ENCODE measurements around the gene OOEP. TPM values are rescaled to one million over a fixed set of nuclear protein-coding genes. Genes with fewer than 3 reads are reported as not detected.

OOEP gene
- polyA plus RNA-seq, 1 of the 3 experiments (the other 2 are of a cell fraction): not detected

DNA sequence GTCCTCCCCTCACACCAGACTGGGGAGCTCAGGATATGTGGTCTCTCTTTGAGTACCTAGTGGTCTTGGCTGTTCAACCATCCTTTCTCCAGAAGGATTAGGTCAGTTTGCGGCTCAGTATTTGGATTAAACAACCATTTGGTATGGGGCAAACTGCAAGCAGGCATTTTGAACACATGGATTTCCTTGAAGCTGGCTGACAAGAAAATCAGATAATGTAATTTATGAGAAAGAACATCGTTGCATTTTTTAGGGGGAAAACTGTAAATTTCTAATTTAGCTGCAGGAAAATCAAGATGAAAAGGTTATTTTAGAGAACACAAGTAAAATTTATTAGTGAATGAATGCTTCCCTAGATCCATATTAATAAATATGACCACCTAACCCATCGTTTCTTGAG is 40.9 kb downstream of the OOEP start:
- H3K9me3 ChIP-seq: no peaks in the 10 kb centered on the region
- no peak for DNase-seq
- H4K20me1 ChIP-seq (ENCODE audit: insufficient read depth): no peaks in the 10 kb centered on the region
- H3K9ac ChIP-seq: no peak overlapping the region
- H3K9me2 ChIP-seq: no peaks in the 10 kb centered on the region
- no peak overlapping the region for H3K27ac ChIP-seq (ENCODE audit: low read depth in 2 of 2, low read length in 1 of 2)
- no peaks in the 10 kb centered on the region for H3K79me2 ChIP-seq (ENCODE audit: insufficient read depth)
- CTCF ChIA-PET: interaction anchor here (1.5 to 5.8 kb wide), 4 partner anchors 10 to 916 kb away, joined by 4 to 48 read pairs (median 22); no protein-coding TSS in a partner anchor
- no peaks in the 10 kb centered on the region for H3F3A ChIP-seq (replicated peaks; ENCODE audit: insufficient read depth)
- 46% methylated on average over 3 of the region's 3 CpGs for WGBS (ENCODE audit: low lambda C conversion rate)
- no peaks in the 10 kb centered on the region for H3K36me3 ChIP-seq (replicated peaks in 1 of 2; ENCODE audit: control insufficient read depth in 1 of 2, insufficient read depth in 2 of 2, low read length in 1 of 2)
- H3K27me3 ChIP-seq (ENCODE audit: insufficient read depth): no peaks in the 10 kb centered on the region; the same call in 1 of the 2 replicates
- peak overlapping the region; percentile 6; the same call in 1 of the 2 replicates for H2AFZ ChIP-seq (ENCODE audit: low read depth)
- TF ChIP-seq, protein P1, sequence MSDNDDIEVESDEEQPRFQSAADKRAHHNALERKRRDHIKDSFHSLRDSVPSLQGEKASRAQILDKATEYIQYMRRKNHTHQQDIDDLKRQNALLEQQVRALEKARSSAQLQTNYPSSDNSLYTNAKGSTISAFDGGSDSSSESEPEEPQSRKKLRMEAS (IDR thresholded peaks at IDR 0.05; ENCODE audit: low read depth): no peak
- TF ChIP-seq TAF1 (IDR thresholded peaks at IDR 0.05; ENCODE audit: borderline replicate concordance, low read depth, low read length) (no peak), RXRA (IDR thresholded peaks at IDR 0.05; ENCODE audit: borderline replicate concordance, low read depth) (no peak), TCF12 (IDR thresholded peaks at IDR 0.05) (no peak), EZH2phosphoT487 (IDR thresholded peaks at IDR 0.05; ENCODE audit: borderline replicate concordance, low read depth) (no peak), GABPA (IDR thresholded peaks at IDR 0.05; ENCODE audit: low read depth) (no peak), GATA2 (CRISPR knock-in tag; IDR thresholded peaks at IDR 0.05) (no peak), MEF2A (IDR thresholded peaks at IDR 0.05; ENCODE audit: borderline replicate concordance, low read depth) (no peak), ELF1 (IDR thresholded peaks at IDR 0.05) (no peak), JUND (IDR thresholded peaks at IDR 0.05) (no peak), FOXM1 (IDR thresholded peaks at IDR 0.05; ENCODE audit: low read depth) (no peak), YY1 (IDR thresholded peaks at IDR 0.05; ENCODE audit: low read depth) (no peak), SIN3A (IDR thresholded peaks at IDR 0.05; ENCODE audit: borderline replicate concordance, low read depth, low read length) (no peak), NRF1 (IDR thresholded peaks at IDR 0.05; ENCODE audit: low read depth, low read length) (no peak), TEAD4 (IDR thresholded peaks at IDR 0.05; ENCODE audit: borderline replicate concordance, insufficient read depth) (no peak), FOSL2 (IDR thresholded peaks at IDR 0.05; ENCODE audit: borderline replicate concordance, low read depth) (no peak)
- TF ChIP-seq, protein P2, sequence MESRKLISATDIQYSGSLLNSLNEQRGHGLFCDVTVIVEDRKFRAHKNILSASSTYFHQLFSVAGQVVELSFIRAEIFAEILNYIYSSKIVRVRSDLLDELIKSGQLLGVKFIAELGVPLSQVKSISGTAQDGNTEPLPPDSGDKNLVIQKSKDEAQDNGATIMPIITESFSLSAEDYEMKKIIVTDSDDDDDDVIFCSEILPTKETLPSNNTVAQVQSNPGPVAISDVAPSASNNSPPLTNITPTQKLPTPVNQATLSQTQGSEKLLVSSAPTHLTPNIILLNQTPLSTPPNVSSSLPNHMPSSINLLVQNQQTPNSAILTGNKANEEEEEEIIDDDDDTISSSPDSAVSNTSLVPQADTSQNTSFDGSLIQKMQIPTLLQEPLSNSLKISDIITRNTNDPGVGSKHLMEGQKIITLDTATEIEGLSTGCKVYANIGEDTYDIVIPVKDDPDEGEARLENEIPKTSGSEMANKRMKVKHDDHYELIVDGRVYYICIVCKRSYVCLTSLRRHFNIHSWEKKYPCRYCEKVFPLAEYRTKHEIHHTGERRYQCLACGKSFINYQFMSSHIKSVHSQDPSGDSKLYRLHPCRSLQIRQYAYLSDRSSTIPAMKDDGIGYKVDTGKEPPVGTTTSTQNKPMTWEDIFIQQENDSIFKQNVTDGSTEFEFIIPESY (IDR thresholded peaks at IDR 0.05; ENCODE audit: borderline replicate concordance, low read depth): no peak
- TF ChIP-seq, protein P3, sequence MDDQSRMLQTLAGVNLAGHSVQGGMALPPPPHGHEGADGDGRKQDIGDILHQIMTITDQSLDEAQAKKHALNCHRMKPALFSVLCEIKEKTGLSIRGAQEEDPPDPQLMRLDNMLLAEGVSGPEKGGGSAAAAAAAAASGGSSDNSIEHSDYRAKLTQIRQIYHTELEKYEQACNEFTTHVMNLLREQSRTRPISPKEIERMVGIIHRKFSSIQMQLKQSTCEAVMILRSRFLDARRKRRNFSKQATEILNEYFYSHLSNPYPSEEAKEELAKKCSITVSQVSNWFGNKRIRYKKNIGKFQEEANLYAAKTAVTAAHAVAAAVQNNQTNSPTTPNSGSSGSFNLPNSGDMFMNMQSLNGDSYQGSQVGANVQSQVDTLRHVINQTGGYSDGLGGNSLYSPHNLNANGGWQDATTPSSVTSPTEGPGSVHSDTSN (IDR thresholded peaks at IDR 0.05): no peak
- TF ChIP-seq, protein P4, sequence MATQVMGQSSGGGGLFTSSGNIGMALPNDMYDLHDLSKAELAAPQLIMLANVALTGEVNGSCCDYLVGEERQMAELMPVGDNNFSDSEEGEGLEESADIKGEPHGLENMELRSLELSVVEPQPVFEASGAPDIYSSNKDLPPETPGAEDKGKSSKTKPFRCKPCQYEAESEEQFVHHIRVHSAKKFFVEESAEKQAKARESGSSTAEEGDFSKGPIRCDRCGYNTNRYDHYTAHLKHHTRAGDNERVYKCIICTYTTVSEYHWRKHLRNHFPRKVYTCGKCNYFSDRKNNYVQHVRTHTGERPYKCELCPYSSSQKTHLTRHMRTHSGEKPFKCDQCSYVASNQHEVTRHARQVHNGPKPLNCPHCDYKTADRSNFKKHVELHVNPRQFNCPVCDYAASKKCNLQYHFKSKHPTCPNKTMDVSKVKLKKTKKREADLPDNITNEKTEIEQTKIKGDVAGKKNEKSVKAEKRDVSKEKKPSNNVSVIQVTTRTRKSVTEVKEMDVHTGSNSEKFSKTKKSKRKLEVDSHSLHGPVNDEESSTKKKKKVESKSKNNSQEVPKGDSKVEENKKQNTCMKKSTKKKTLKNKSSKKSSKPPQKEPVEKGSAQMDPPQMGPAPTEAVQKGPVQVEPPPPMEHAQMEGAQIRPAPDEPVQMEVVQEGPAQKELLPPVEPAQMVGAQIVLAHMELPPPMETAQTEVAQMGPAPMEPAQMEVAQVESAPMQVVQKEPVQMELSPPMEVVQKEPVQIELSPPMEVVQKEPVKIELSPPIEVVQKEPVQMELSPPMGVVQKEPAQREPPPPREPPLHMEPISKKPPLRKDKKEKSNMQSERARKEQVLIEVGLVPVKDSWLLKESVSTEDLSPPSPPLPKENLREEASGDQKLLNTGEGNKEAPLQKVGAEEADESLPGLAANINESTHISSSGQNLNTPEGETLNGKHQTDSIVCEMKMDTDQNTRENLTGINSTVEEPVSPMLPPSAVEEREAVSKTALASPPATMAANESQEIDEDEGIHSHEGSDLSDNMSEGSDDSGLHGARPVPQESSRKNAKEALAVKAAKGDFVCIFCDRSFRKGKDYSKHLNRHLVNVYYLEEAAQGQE (IDR thresholded peaks at IDR 0.05; ENCODE audit: low read depth, low read length): no peak
- TF ChIP-seq, protein P5, sequence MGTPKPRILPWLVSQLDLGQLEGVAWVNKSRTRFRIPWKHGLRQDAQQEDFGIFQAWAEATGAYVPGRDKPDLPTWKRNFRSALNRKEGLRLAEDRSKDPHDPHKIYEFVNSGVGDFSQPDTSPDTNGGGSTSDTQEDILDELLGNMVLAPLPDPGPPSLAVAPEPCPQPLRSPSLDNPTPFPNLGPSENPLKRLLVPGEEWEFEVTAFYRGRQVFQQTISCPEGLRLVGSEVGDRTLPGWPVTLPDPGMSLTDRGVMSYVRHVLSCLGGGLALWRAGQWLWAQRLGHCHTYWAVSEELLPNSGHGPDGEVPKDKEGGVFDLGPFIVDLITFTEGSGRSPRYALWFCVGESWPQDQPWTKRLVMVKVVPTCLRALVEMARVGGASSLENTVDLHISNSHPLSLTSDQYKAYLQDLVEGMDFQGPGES (IDR thresholded peaks at IDR 0.05; ENCODE audit: low read depth, low read length): no peak
- H3K4me3 ChIP-seq (ENCODE audit: low read depth in 2 of 2, low read length in 1 of 2): no peak overlapping the region
- H3K4me2 ChIP-seq: no peak overlapping the region
- POLR2A ChIA-PET: no interaction called here
- H3K4me1 ChIP-seq (ENCODE audit: control insufficient read depth in 1 of 2, insufficient read depth in 2 of 2, low read depth in 1 of 2, low read length in 1 of 2): no peaks in the 10 kb centered on the region

Measured in SK-N-SH (cell line).